AG09309 (cell line): Measurements from ENCODE around the gene DOCK9.

Experiments used
- DNase-seq: peaks from one replicate; pipeline ENCODE4 v3.0.0-alpha.2; 2010; ENCODE audit warnings: low read depth
- H3K4me3 ChIP-seq: 2 replicates; pipeline ENCODE4 v1.5.1; 2011; ENCODE audit warnings: mild to moderate bottlenecking, low read depth, low read length, moderate library complexity; ENCODE audit not compliant: control insufficient read depth
- CTCF ChIP-seq: IDR thresholded peaks from 2 replicates; pipeline ENCODE4 v1.5.1; 2011; ENCODE audit warnings: mild to moderate bottlenecking, low read depth, low read length, inconsistent platforms; ENCODE audit not compliant: insufficient read depth, control insufficient read depth; ENCODE audit errors: missing control alignments

Gene DOCK9

GRCh38 chr13:98829541-98829940 is 148.3 kb downstream of the DOCK9 start:
- TF ChIP-seq CTCF, result no peak
- no peak for DNase-seq
- H3K4me3 ChIP-seq, result no peak overlapping the region

GRCh38 chr13:98828614-98829013 is 149.2 kb downstream of the DOCK9 start:
- no peak for DNase-seq
- H3K4me3 ChIP-seq, result no peak overlapping the region
- TF ChIP-seq CTCF, result no peak

- no peak for DNase-seq
- no peak overlapping the region for H3K4me3 ChIP-seq
- TF ChIP-seq CTCF, result no peak
Measured at GRCh38 chr13:98827449-98827848, 150.4 kb downstream of the DOCK9 start.

- DNase-seq, result no peak
- TF ChIP-seq CTCF, result no peak
- no peak overlapping the region for H3K4me3 ChIP-seq
Measured at GRCh38 chr13:98826146-98826545, 151.7 kb downstream of the DOCK9 start.

- DNase-seq, result no peak
- no peak for TF ChIP-seq CTCF
- H3K4me3 ChIP-seq, result no peak overlapping the region
Measured at GRCh38 chr13:98825659-98826058, 152.2 kb downstream of the DOCK9 start.

DNA sequence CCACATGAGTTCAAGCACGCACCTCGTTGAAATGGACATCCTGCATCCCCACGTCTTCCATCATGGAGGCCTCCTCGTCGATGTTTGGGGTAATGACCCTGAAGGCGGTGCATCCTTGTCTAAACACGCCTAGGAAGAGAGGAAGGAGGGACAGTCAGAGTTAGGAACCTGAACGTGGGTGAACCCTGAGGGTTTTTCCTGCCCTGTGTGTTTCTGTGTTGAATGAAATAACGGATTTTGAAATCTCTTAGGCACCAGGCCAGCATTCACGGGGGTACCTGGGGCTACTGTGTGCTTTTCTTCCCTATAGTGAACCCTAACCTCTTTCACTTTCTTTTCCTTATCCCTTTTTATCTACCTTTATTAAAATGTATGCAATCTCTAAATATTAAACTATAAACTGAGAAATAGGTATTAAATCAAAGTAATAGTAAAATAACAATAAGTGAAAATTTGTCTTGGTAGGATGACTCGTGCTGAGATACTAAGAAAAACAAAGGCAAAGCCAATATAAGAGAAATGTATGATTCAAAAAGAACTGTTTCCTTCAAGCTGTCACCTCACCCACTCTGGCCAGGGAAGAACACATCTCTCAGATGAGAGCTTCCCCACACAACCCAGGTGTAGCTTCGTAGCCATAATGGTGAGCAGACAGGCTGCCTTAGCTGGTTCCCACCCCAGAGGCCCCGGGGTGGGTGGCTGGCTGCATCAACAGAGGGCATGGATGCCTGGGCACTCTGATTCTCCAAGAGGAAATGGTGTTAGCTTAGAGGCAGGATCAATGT is 153.3 kb downstream of the DOCK9 start:
- DNase-seq, result no peak
- no peak for TF ChIP-seq CTCF
- no peak overlapping the region for H3K4me3 ChIP-seq
